ENCODE data around the gene DDX27. TPM values are rescaled to one million over a fixed set of nuclear protein-coding genes. Genes with fewer than 3 reads are reported as not detected.

DDX27 gene
- total RNA-seq, 2 experiments from 2014 or later, result 46.1 to 47.6 TPM

GRCh38 chr20:49285233-49285668 lies 66.0 kb downstream of the DDX27 start:
- DNase-seq (no peak), ATAC-seq (ENCODE audit: low read depth) (no peak)
- POLR2A ChIA-PET, result no interaction called here
- H3K9me3 Mint-ChIP-seq, result peaks cover 47% of the 10 kb centered on the region
- H3K27ac Mint-ChIP-seq, result peak overlapping the region; percentile 50
- H3K4me1 Mint-ChIP-seq, result peaks cover 65% of the 10 kb centered on the region
- no peaks in the 10 kb centered on the region for H3K27me3 Mint-ChIP-seq
- peaks cover 99% of the 10 kb centered on the region for H3K36me3 Mint-ChIP-seq
- H3K4me3 Mint-ChIP-seq, result peak overlapping the region; percentile 7

GRCh38 chr20:49285813-49286494 lies 66.7 kb downstream of the DDX27 start:
- ATAC-seq (ENCODE audit: low read depth) (no peak), DNase-seq (no peak)
- Mint-ChIP-seq H3K9me3 (peaks cover 42% of the 10 kb centered on the region), H3K27ac (peak overlapping the region; percentile 50), H3K4me3 (peak overlapping the region; percentile 47), H3K36me3 (peaks cover 97% of the 10 kb centered on the region), H3K4me1 (peaks cover 60% of the 10 kb centered on the region), H3K27me3 (no peaks in the 10 kb centered on the region)
- POLR2A ChIA-PET, result no interaction called here

DNA sequence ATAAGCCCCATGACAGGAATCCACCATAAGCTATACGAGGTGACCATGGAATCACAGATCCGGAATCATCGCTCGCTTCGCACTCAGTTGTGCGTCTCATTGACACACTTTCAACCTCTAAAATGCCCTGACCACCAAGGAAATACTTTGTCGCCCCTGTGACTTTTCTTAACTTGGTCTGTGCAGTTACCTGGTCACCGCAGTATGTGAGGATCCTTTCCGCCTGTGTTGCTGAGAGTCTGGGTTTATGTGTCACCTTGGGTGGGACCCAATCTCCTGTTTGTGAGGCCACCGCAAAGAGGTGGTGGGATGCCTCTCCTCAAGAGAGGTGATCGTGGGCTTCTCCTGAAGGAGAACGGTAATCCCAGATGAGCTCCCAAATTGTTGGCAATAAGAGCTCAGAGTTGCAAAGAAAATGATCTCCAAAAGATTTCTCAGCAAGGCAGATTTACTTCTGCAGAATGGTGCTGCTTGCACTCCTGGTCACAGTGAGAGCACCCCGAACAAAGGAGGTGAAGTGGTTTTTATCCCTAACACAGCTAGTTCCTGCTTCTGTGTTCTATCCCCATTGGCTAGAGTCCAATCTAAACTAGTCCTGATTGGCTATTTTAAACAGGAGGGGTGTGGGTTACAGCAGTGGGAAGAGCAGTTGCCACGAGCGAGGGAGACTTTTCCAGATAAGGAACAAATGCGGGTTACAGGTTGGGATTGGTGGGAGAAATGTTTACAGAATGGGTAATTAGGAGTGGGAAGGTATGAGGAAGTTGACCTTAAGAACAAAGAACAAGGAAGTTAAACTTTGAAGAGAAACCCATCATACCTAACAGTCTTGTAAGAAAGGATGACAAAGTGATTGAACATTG lies 67.7 kb downstream of the DDX27 start:
- no peaks in the 10 kb centered on the region for H3K27me3 Mint-ChIP-seq
- H3K9me3 Mint-ChIP-seq, result peaks cover 35% of the 10 kb centered on the region
- ATAC-seq (ENCODE audit: low read depth) (no peak), DNase-seq (no peak)
- peak overlapping the region; percentile 14 for H3K4me3 Mint-ChIP-seq
- peaks cover 54% of the 10 kb centered on the region for H3K4me1 Mint-ChIP-seq
- H3K27ac Mint-ChIP-seq, result peak overlapping the region; percentile 32
- peaks cover 95% of the 10 kb centered on the region for H3K36me3 Mint-ChIP-seq
- POLR2A ChIA-PET, result interaction anchor here (0.6 to 2.3 kb wide), 5 partner anchors 9 to 16 kb away, joined by 3 to 12 read pairs (median 5); partner anchors contain the start of gene ZNFX1

DNA sequence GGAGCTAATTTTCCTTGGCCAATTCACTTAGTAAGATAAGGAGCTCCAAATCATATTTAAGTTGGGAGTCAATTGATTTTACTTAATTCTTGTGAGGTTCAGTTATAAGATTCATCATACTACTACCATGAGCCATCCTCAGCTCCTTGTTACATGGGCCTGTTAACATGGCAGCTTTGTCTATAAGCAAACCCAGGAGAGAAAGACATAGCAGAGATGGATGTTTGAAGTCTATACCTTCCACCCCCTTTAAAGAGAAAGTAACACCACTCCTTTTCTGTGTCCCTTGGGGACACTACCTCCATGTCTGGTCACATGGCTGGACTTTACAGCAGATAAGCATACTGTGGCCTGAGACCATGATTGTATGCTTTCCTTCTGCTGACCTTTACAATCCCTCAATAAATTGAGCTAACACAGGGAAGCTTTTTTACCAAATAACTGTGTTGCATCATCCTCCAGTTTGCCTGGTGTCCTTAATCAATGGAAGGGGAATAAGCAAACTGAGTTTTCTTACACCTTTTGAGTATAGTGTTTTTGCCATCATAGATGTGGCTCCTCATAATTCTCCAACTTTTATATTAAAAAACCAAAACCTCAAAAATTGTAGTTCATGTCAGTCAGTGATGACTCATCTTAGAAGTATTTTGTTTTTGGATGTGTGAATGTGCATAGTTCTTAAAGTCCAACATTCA lies 68.5 kb downstream of the DDX27 start:
- Mint-ChIP-seq H3K9me3 (peaks cover 35% of the 10 kb centered on the region), H3K27me3 (no peaks in the 10 kb centered on the region), H3K27ac (no peak overlapping the region), H3K36me3 (peaks cover 94% of the 10 kb centered on the region), H3K4me1 (peaks cover 46% of the 10 kb centered on the region), H3K4me3 (no peak overlapping the region)
- POLR2A ChIA-PET, result interaction anchor here (0.5 to 2.3 kb wide), 6 partner anchors 10 to 20 kb away, joined by 3 to 12 read pairs (median 6); partner anchors contain the start of gene ZNFX1
- ATAC-seq (ENCODE audit: low read depth), result no peak
- DNase-seq, result no peak

DNA sequence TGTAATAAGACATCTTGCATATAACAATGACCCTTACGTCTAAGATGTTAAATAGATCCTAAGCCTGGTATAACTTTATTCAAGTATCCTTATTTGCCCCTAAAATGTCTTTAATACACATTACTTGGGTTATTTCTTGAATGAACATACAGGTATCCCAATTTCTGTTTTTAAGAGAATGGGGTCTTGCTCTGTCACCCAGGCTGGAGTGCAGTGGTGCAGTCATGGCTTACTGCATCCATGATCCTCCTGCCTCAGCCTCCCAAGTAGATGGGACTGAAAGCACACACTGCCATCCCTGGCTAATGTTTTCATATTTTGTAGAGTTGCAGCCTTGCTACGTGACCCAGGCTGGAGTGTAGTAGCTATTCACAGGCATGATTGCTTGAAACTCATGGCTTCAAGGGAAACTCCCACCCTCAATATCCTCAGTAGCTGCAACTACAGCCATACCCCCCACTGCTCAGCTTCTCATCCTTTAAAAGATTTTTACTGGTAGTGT lies 69.1 kb downstream of the DDX27 start:
- POLR2A ChIA-PET, result interaction anchor here (1.3 to 2.3 kb wide), 3 partner anchors 9 to 12 kb away, joined by 4 to 12 read pairs (median 5); partner anchors contain the start of gene ZNFX1
- Mint-ChIP-seq H3K4me1 (peaks cover 41% of the 10 kb centered on the region), H3K9me3 (peaks cover 32% of the 10 kb centered on the region), H3K27me3 (no peaks in the 10 kb centered on the region), H3K27ac (no peak overlapping the region), H3K36me3 (peaks cover 94% of the 10 kb centered on the region), H3K4me3 (no peak overlapping the region)
- ATAC-seq (ENCODE audit: low read depth) (no peak), DNase-seq (no peak)

- Mint-ChIP-seq H3K4me3 (no peak overlapping the region), H3K36me3 (peaks cover 91% of the 10 kb centered on the region), H3K27me3 (no peaks in the 10 kb centered on the region), H3K9me3 (peaks cover 26% of the 10 kb centered on the region), H3K27ac (no peak overlapping the region), H3K4me1 (peaks cover 34% of the 10 kb centered on the region)
- ATAC-seq (ENCODE audit: low read depth) (no peak), DNase-seq (no peak)
- POLR2A ChIA-PET, result interaction anchor here (1.3 to 2.3 kb wide), 3 partner anchors 9 to 13 kb away, joined by 4 to 12 read pairs (median 5); partner anchors contain the start of gene ZNFX1
These were observed 69.8 kb downstream of the DDX27 start for GRCh38 chr20:49288784-49289696.

GRCh38 chr20:49290608-49291191 lies 71.5 kb downstream of the DDX27 start:
- no peak for DNase-seq
- Mint-ChIP-seq H3K36me3 (peaks cover 84% of the 10 kb centered on the region), H3K9me3 (peaks cover 18% of the 10 kb centered on the region), H3K27me3 (no peaks in the 10 kb centered on the region), H3K27ac (peak overlapping the region; percentile 56), H3K4me1 (peaks cover 21% of the 10 kb centered on the region), H3K4me3 (no peak overlapping the region)
- POLR2A ChIA-PET, result interaction anchor here (1.4 to 2.3 kb wide), 3 partner anchors 8 to 72 kb away, joined by 3 to 6 read pairs (median 5); no protein-coding TSS in a partner anchor
- no peak for ATAC-seq (ENCODE audit: low read depth)

- Mint-ChIP-seq H3K4me3 (no peak overlapping the region), H3K27ac (peak overlapping the region; percentile 56), H3K36me3 (peaks cover 80% of the 10 kb centered on the region), H3K9me3 (peaks cover 13% of the 10 kb centered on the region), H3K4me1 (peaks cover 16% of the 10 kb centered on the region), H3K27me3 (no peaks in the 10 kb centered on the region)
- ATAC-seq (ENCODE audit: low read depth) (no peak), DNase-seq (no peak)
- POLR2A ChIA-PET, result interaction anchor here (0.6 to 2.3 kb wide), 4 partner anchors 8 to 72 kb away, joined by 3 to 6 read pairs (median 4); no protein-coding TSS in a partner anchor
These were observed 72.0 kb downstream of the DDX27 start for GRCh38 chr20:49291200-49291599.

- Mint-ChIP-seq H3K9me3 (peaks cover 5% of the 10 kb centered on the region), H3K36me3 (peaks cover 73% of the 10 kb centered on the region), H3K4me1 (peaks cover 12% of the 10 kb centered on the region), H3K27me3 (no peaks in the 10 kb centered on the region), H3K27ac (no peak overlapping the region), H3K4me3 (no peak overlapping the region)
- ATAC-seq (ENCODE audit: low read depth), result no peak
- POLR2A ChIA-PET, result interaction anchor here (1.4 to 2.3 kb wide), 3 partner anchors 9 to 73 kb away, joined by 3 to 6 read pairs (median 5); no protein-coding TSS in a partner anchor
- DNase-seq, result no peak
These were observed 72.8 kb downstream of the DDX27 start for GRCh38 chr20:49292010-49292409.

DNA sequence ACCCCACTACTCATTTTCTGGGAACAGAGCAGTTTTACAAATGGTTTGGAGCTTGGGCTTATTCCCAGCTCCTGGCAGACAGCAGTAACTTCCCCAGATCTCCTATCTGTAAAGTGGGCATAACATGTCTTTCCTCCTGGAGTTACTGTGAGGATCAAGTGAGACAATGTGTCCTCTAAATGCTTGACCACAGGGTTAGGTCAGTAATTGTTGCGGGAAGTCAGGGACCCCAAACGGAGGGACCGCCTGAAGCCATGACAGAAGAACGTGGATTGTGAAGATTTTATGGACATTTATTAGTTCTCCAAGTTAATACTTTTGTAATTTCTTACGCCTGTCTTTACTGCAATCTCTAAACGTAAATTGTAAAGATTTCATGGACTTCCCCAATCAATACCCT lies 73.9 kb downstream of the DDX27 start:
- POLR2A ChIA-PET, result no interaction called here
- Mint-ChIP-seq H3K4me3 (no peak overlapping the region), H3K27me3 (no peaks in the 10 kb centered on the region), H3K9me3 (no peaks in the 10 kb centered on the region), H3K27ac (no peak overlapping the region), H3K36me3 (peaks cover 68% of the 10 kb centered on the region), H3K4me1 (peaks cover 14% of the 10 kb centered on the region)
- DNase-seq (no peak), ATAC-seq (ENCODE audit: low read depth) (no peak)
